GM12878 (cell line): ENCODE results near the gene FGD4. TPM values are rescaled to one million over a fixed set of nuclear protein-coding genes. Genes with fewer than 3 reads are reported as not detected.

Experiments
- ATAC-seq: fragments of 200-7000 bp; cut with Tn5 transposase; 3 replicates; pipeline ENCODE4 v1.9.1; 2020; ENCODE audit warnings: mild to moderate bottlenecking, moderate library complexity
- BruUV-seq: library from RNA; stranded (reverse); fragments of 400-500 nt; replicated peaks from 2 replicates; lab custom pipeline; 2021; lab: Mats Ljungman, UMichigan
- CTCF ChIA-PET: fragments of 300-600 bp; sonication (Branson Sonifier 250); formaldehyde crosslinking; extraction: SDS; loops from one replicate; lab custom pipeline; 2021; ENCODE audit warnings: inconsistent platforms; lab: Yijun Ruan, JAX
- POLR2A ChIA-PET: fragments of 350-600 bp; formaldehyde crosslinking; extraction: SDS; loops from one replicate; lab custom pipeline; 2021; ENCODE audit warnings: inconsistent platforms; lab: Charles Lee
- RAD21 ChIA-PET: fragments of 300-600 bp; sonication (Branson Sonifier 250); formaldehyde crosslinking; loops from one replicate; lab custom pipeline; 2023; ENCODE audit warnings: antibody characterized with exemption; ENCODE audit not compliant: unreplicated experiment; lab: Charles Lee
- SMC1A ChIA-PET: fragments of 300-600 bp; sonication (Branson Sonifier 250); formaldehyde crosslinking; loops from one replicate; lab custom pipeline; 2023; ENCODE audit not compliant: unreplicated experiment, uncharacterized antibody; lab: Charles Lee
- DNase-seq: peaks from one replicate; pipeline ENCODE4 v3.0.0-alpha.2; 2011; ENCODE audit warnings: low read depth, low spot score
- FAIRE-seq: peaks from 3 replicates; lab custom pipeline; 2011; peaks lifted over from hg19 to GRCh38; lab: Jason Lieb, UNC
- H2AFZ ChIP-seq: 2 replicates; pipeline ENCODE4 v1.6.0; 2011; ENCODE audit warnings: low read depth, low read length, control low read depth; ENCODE audit not compliant: control insufficient read depth
- H3K27ac ChIP-seq: 2 replicates; pipeline ENCODE4 v1.5.1; 2011; ENCODE audit warnings: control low read depth; ENCODE audit not compliant: control insufficient read depth, insufficient read depth
- H3K27me3 ChIP-seq, 2 experiments: replicated peaks in 1 of 2; 2 replicates each; pipeline versions ENCODE4 v1.6.0 to v1.6.1; 2011; ENCODE audit warnings: low read length in 1 of 2; ENCODE audit not compliant: control insufficient read depth in 2 of 2, insufficient read depth in 2 of 2
- H3K36me3 ChIP-seq, 2 experiments: 2 replicates each; pipeline ENCODE4 v1.5.1; 2011; ENCODE audit warnings: low read length in 1 of 2; ENCODE audit not compliant: control insufficient read depth in 2 of 2, insufficient read depth in 2 of 2
- H3K4me1 ChIP-seq: 2 replicates; pipeline ENCODE4 v1.6.1; 2011; ENCODE audit warnings: mild to moderate bottlenecking, low read length, moderate library complexity, mixed read lengths; ENCODE audit not compliant: control insufficient read depth, insufficient read depth
- H3K4me2 ChIP-seq: 2 replicates; pipeline ENCODE4 v1.6.0; 2011; ENCODE audit warnings: control low read depth; ENCODE audit not compliant: control insufficient read depth, insufficient read depth
- H3K4me3 ChIP-seq: fragments of 200-600 bp; sonication (generic); 2 replicates; pipeline ENCODE4 v1.5.1; 2016
- H3K79me2 ChIP-seq: 2 replicates; pipeline ENCODE4 v1.6.0; 2011; ENCODE audit warnings: low read length; ENCODE audit not compliant: control insufficient read depth, insufficient read depth
- H3K9ac ChIP-seq: 2 replicates; pipeline ENCODE4 v1.8.0; 2011; ENCODE audit warnings: low read length, control low read depth, mixed read lengths; ENCODE audit not compliant: control insufficient read depth, insufficient read depth
- H3K9me3 ChIP-seq: replicated peaks from 3 replicates; pipeline ENCODE4 v1.5.1; 2011; ENCODE audit warnings: mild to moderate bottlenecking, low read length; ENCODE audit not compliant: control insufficient read depth, insufficient read depth
- H4K20me1 ChIP-seq: 2 replicates; pipeline ENCODE4 v1.6.0; 2011; ENCODE audit not compliant: control insufficient read depth, insufficient read depth
- CEBPB ChIP-seq, 2 experiments: fragments of 150-350 bp in 1 of 2; IDR thresholded peaks; 2 replicates each; pipeline ENCODE4 v1.6.1; 2012 to 2014; ENCODE audit warnings: low read depth in 2 of 2, low read length in 2 of 2, borderline replicate concordance in 1 of 2, inconsistent platforms in 1 of 2
- CHD4 ChIP-seq: fragments of 200-600 bp; sonication (generic); IDR thresholded peaks from 2 replicates; pipeline ENCODE4 v1.6.1; 2016; ENCODE audit warnings: mild to moderate bottlenecking
- DPF2 ChIP-seq: fragments of 450-650 bp; IDR thresholded peaks from 2 replicates; pipeline ENCODE4 v1.6.1; 2017; ENCODE audit warnings: mild to moderate bottlenecking
- FOXM1 ChIP-seq: IDR thresholded peaks from 2 replicates; pipeline ENCODE4 v1.6.1; 2012; ENCODE audit warnings: low read depth, mild to moderate bottlenecking, inconsistent platforms, low read length, moderate library complexity
- GABPA ChIP-seq: IDR thresholded peaks from 2 replicates; pipeline ENCODE4 v1.6.1; 2014; ENCODE audit warnings: antibody characterized with exemption, low read depth, mild to moderate bottlenecking, inconsistent platforms
- JUNB ChIP-seq: IDR thresholded peaks from 2 replicates; pipeline ENCODE4 v1.6.1; 2016; ENCODE audit warnings: antibody characterized with exemption, mild to moderate bottlenecking
- RB1 ChIP-seq: fragments of 450-650 bp; formaldehyde crosslinking; IDR thresholded peaks from 2 replicates; pipeline ENCODE4 v1.6.1; 2017; ENCODE audit warnings: mild to moderate bottlenecking, borderline replicate concordance
- RBBP5 ChIP-seq: fragments of 200-600 bp; sonication (generic); conservative IDR thresholded peaks from 2 replicates; pipeline ENCODE4 v1.6.1; 2016
- SIX5 ChIP-seq: IDR thresholded peaks from 2 replicates; pipeline ENCODE4 v1.6.1; 2011; ENCODE audit warnings: mild to moderate bottlenecking, low read depth, low read length, moderate library complexity; ENCODE audit not compliant: severe bottlenecking
- SMAD5 ChIP-seq: IDR thresholded peaks from 2 replicates; pipeline ENCODE4 v1.6.1; 2016; ENCODE audit warnings: antibody characterized with exemption, low read depth
- STAT3 ChIP-seq: IDR thresholded peaks from 2 replicates; pipeline ENCODE4 v1.6.1; 2011; ENCODE audit warnings: low read depth, low read length, improper control_type of control experiment
- YBX1 ChIP-seq: fragments of 450-650 bp; IDR thresholded peaks from 2 replicates; pipeline ENCODE4 v1.6.1; 2016; ENCODE audit warnings: antibody characterized with exemption
- WGBS: methylation state at CpG from one replicate; pipeline ENCODE4 v1.1.6; 2016; ENCODE audit warnings: low lambda C conversion rate; ENCODE audit not compliant: insufficient replicate concordance, insufficient coverage; ENCODE audit errors: missing lambda C conversion rate; 5-methylcytosine and 5-hydroxymethylcytosine counted together
- in situ Hi-C: fragments of 300-500 bp; cut with MboI; formaldehyde crosslinking; loops from 9 replicates; pipeline ENCODE4 v1.14.3; 2018; ENCODE audit warnings: mixed read lengths
- intact Hi-C: fragments of 100-400 bp; cut with micrococcal nuclease; formaldehyde crosslinking; loops from one replicate; pipeline ENCODE4 v1.14.2; 2022; ENCODE audit not compliant: unreplicated experiment
- polyA plus RNA-seq, 11 experiments: library from polyadenylated mRNA; depleted of rRNA in 4 of 11; unstranded in 6 of 11; stranded (reverse) in 5 of 11; fragments of >200 nt; fragmentation: Nextera tagmentation in 4 of 11; fragmentation: Illumina TruSeq in 1 of 11; extraction: Ambion mirVana in 4 of 11; extraction: Trizol in 1 of 11; gene quantifications; 1 replicate in 1 of 11; 2 replicates in 10 of 11; pipeline versions ENCODE4 v1.2.1 to v1.2.3, GENCODE V29; 2011 to 2016; ENCODE audit warnings: inconsistent platforms in 2 of 11, missing spikeins in 2 of 11, low read depth in 1 of 11
- total RNA-seq, 4 experiments: library from RNA; depleted of rRNA in 3 of 4; stranded (reverse); fragments of >200 nt in 3 of 4; fragmentation: Illumina TruSeq in 1 of 4; extraction: Trizol in 1 of 4; gene quantifications; 2 replicates each; pipeline versions ENCODE4 v1.2.1 to v1.2.3, GENCODE V29; 2013 to 2021
- TF ChIP-seq, protein P1 (sequence below): fragments of 450-650 bp; conservative IDR thresholded peaks from 2 replicates; pipeline ENCODE4 v1.6.1; 2017; ENCODE audit warnings: mild to moderate bottlenecking, moderate library complexity
- TF ChIP-seq, protein P2 (sequence below): IDR thresholded peaks from 2 replicates; pipeline ENCODE4 v1.6.1; 2011; ENCODE audit warnings: low read depth, low read length, improper control_type of control experiment, borderline replicate concordance
- TF ChIP-seq, protein P3 (sequence below): fragments of 450-650 bp; IDR thresholded peaks from 2 replicates; pipeline ENCODE4 v1.6.1; 2016; ENCODE audit warnings: mild to moderate bottlenecking
- TF ChIP-seq, protein P4 (sequence below): fragments of 150-350 bp; IDR thresholded peaks from 2 replicates; pipeline ENCODE4 v1.6.1; 2014; ENCODE audit warnings: mild to moderate bottlenecking, low read depth, low read length

The FGD4 gene
- total and polyA plus RNA-seq, 10 of the 15 experiments (the other 5 are each of a cell fraction or from before 2014, with no cell fraction given): 0.01 to 0.18 (median 0.08) TPM; not detected in 3

DNA sequence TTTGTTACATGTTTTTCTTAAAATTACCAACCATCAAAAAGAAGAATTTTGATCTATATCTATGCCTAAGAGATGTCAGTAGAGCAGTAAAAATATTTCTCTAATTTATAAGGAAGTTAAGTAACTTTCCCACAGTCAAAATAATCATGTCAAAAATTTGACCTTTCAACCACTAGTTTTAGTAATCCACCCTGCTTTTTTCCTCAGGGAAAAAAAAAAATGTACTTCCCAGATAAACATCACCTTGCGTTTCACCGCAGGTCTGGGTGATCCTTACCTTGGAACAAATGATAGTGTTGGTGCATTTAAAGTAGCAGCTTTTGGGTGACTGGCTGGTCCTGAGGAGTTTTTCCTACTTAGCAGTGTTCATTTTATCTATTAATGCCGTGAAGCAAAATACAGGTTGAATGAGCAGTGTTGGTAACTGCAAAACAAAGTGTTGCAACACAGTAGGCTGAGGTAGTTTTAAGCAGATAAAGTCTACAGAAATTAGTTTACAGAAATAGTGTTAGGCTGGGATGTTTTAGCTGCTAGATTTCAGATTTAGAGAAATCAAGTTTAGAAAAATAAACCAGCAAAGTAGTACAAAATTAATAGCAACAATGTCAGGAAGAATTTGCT, 142.5 kb downstream of the FGD4 start (continued):
- TF ChIP-seq, protein P1, sequence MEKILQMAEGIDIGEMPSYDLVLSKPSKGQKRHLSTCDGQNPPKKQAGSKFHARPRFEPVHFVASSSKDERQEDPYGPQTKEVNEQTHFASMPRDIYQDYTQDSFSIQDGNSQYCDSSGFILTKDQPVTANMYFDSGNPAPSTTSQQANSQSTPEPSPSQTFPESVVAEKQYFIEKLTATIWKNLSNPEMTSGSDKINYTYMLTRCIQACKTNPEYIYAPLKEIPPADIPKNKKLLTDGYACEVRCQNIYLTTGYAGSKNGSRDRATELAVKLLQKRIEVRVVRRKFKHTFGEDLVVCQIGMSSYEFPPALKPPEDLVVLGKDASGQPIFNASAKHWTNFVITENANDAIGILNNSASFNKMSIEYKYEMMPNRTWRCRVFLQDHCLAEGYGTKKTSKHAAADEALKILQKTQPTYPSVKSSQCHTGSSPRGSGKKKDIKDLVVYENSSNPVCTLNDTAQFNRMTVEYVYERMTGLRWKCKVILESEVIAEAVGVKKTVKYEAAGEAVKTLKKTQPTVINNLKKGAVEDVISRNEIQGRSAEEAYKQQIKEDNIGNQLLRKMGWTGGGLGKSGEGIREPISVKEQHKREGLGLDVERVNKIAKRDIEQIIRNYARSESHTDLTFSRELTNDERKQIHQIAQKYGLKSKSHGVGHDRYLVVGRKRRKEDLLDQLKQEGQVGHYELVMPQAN: no peak
- TF ChIP-seq JUNB (no peak), STAT3 (no peak), GABPA (no peak), SMAD5 (no peak)

DNA sequence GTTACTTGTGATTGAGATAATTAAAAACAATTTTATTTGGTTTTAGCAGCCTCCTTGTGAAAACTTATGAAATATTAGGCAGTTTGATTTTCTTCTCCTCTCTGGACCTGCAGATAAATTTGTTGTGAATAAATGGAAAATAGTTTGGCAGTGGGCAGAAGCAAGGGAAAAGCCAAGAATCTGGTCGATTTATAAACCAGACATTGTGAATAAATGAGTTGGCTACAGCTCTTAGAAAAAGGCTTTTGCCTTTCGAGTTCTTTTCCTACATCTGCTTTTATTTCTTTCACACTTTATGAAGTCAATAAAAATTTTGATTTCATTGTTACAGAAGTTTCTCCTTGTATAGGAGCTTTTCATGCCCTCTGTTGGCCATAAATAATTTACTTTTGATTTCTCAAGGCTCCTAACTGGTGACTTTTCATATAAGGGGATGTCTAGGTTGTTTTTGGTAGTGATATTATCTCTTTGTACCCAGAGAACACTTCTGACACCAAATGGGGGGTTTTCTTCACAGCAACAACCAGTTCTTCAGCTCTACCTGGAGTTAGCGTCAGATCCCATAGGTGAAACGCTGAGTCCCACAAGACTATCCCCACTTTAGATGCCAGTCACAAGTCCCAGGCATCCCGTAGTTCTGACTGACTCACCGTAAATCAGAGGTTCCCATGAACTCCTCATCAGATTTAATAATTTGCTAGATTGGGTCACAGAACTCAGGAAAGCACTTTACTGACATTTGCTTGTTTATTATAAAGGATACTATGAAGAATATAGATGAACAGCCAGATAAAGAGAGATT, 143.3 kb downstream of the FGD4 start:
- no peaks in the 10 kb centered on the region for H3K79me2 ChIP-seq
- FAIRE-seq (no peak), DNase-seq (no peak), ATAC-seq (no peak)
- no peaks in the 10 kb centered on the region for H3K4me1 ChIP-seq
- ChIA-PET CTCF (interaction anchor here (0.6 kb wide), 2 partner anchors 122 to 208 kb away, joined by 3 read pairs; no protein-coding TSS in a partner anchor), SMC1A (no interaction called here), RAD21 (no interaction called here), POLR2A (no interaction called here)
- no peak overlapping the region for H3K9ac ChIP-seq
- H3K36me3 ChIP-seq: no peaks in the 10 kb centered on the region
- no peaks in the 10 kb centered on the region for H3K27me3 ChIP-seq
- H3K4me3 ChIP-seq: no peak overlapping the region
- no peaks in the 10 kb centered on the region for H4K20me1 ChIP-seq
- no peak overlapping the region for H3K27ac ChIP-seq
- H3K4me2 ChIP-seq: no peak overlapping the region
- in situ Hi-C loops: no loop called here
- BruUV-seq: no TSS peak
- WGBS: 45% methylated on average over 6 of the region's 6 CpGs
- H2AFZ ChIP-seq: no peak overlapping the region
- intact Hi-C loops: no loop called here
- H3K9me3 ChIP-seq: no peaks in the 10 kb centered on the region
- TF ChIP-seq CHD4 (no peak), FOXM1 (no peak), DPF2 (no peak), CEBPB (IDR thresholded peaks at IDR 0.05; ENCODE audit: borderline replicate concordance in 1 of 2, low read depth in 2 of 2, low read length in 2 of 2) (no peak), SIX5 (no peak), RB1 (no peak), YBX1 (no peak), RBBP5 (no peak)
- TF ChIP-seq, protein P2, sequence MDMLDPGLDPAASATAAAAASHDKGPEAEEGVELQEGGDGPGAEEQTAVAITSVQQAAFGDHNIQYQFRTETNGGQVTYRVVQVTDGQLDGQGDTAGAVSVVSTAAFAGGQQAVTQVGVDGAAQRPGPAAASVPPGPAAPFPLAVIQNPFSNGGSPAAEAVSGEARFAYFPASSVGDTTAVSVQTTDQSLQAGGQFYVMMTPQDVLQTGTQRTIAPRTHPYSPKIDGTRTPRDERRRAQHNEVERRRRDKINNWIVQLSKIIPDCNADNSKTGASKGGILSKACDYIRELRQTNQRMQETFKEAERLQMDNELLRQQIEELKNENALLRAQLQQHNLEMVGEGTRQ: no peak
- TF ChIP-seq, protein P3, sequence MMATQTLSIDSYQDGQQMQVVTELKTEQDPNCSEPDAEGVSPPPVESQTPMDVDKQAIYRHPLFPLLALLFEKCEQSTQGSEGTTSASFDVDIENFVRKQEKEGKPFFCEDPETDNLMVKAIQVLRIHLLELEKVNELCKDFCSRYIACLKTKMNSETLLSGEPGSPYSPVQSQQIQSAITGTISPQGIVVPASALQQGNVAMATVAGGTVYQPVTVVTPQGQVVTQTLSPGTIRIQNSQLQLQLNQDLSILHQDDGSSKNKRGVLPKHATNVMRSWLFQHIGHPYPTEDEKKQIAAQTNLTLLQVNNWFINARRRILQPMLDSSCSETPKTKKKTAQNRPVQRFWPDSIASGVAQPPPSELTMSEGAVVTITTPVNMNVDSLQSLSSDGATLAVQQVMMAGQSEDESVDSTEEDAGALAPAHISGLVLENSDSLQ: no peak
- TF ChIP-seq, protein P4, sequence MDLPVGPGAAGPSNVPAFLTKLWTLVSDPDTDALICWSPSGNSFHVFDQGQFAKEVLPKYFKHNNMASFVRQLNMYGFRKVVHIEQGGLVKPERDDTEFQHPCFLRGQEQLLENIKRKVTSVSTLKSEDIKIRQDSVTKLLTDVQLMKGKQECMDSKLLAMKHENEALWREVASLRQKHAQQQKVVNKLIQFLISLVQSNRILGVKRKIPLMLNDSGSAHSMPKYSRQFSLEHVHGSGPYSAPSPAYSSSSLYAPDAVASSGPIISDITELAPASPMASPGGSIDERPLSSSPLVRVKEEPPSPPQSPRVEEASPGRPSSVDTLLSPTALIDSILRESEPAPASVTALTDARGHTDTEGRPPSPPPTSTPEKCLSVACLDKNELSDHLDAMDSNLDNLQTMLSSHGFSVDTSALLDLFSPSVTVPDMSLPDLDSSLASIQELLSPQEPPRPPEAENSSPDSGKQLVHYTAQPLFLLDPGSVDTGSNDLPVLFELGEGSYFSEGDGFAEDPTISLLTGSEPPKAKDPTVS: no peak
